Fibroblast of villous mesenchyme (primary cell): ENCODE data around the gene CFAP46. TPM values are rescaled to one million over a fixed set of nuclear protein-coding genes. Genes with fewer than 3 reads are reported as not detected.

ENCODE experiments used
- DNase-seq: peaks from one replicate; pipeline ENCODE4 v3.0.0-alpha.2; 2010; ENCODE audit warnings: low read depth
- H3K4me3 ChIP-seq: 2 replicates; pipeline ENCODE4 v1.5.1; 2011; ENCODE audit warnings: low read depth, mild to moderate bottlenecking, low read length
- CTCF ChIP-seq: IDR thresholded peaks from 2 replicates; pipeline ENCODE4 v1.5.1; 2012; ENCODE audit warnings: low read depth, mild to moderate bottlenecking, low read length; ENCODE audit not compliant: insufficient read depth
- total RNA-seq: library from RNA; depleted of rRNA; stranded (reverse); fragments of >200 nt; gene quantifications from 2 replicates; pipeline ENCODE4 v1.2.3, GENCODE V29; 2012

CFAP46 gene
- total RNA-seq, 1 donor: under 0.01 TPM

GRCh38 chr10:132858121-132859081 lies 84.0 kb downstream of the CFAP46 start:
- no peak overlapping the region for H3K4me3 ChIP-seq
- DNase-seq: no peak
- no peak for TF ChIP-seq CTCF

GRCh38 chr10:132856869-132857524 lies 85.4 kb downstream of the CFAP46 start:
- DNase-seq: no peak
- TF ChIP-seq CTCF: no peak
- no peak overlapping the region for H3K4me3 ChIP-seq

GRCh38 chr10:132855889-132856288 lies 86.5 kb downstream of the CFAP46 start:
- H3K4me3 ChIP-seq: no peak overlapping the region
- no peak for TF ChIP-seq CTCF
- no peak for DNase-seq

- TF ChIP-seq CTCF: no peak
- no peak overlapping the region for H3K4me3 ChIP-seq
- DNase-seq: no peak
Measured at GRCh38 chr10:132851451-132851850, 90.9 kb downstream of the CFAP46 start.

GRCh38 chr10:132850896-132851295 lies 91.5 kb downstream of the CFAP46 start:
- TF ChIP-seq CTCF: no peak
- DNase-seq: no peak
- no peak overlapping the region for H3K4me3 ChIP-seq

- H3K4me3 ChIP-seq: no peak overlapping the region
- no peak for DNase-seq
- TF ChIP-seq CTCF: no peak
Measured at GRCh38 chr10:132850246-132850645, 92.1 kb downstream of the CFAP46 start.
